Panc1 (cell line): Measurements from ENCODE around the gene ZCCHC4. TPM values are rescaled to one million over a fixed set of nuclear protein-coding genes. Genes with fewer than 3 reads are reported as not detected.

Experiments used
- ATAC-seq: fragments of 200-7000 bp; cut with Tn5 transposase; 2 replicates; pipeline ENCODE4 v1.9.1; 2020; ENCODE audit warnings: mild to moderate bottlenecking, moderate library complexity
- BruUV-seq: library from RNA; stranded (reverse); fragments of 400-500 nt; replicated peaks from 2 replicates; lab custom pipeline; 2021; lab: Mats Ljungman, UMichigan
- CTCF ChIA-PET: fragments of 300-600 bp; sonication (Branson Sonifier 250); formaldehyde crosslinking; loops from one replicate; lab custom pipeline; 2022; ENCODE audit warnings: antibody characterized with exemption; lab: Charles Lee
- POLR2A ChIA-PET: fragments of 300-600 bp; sonication (Branson Sonifier 250); formaldehyde crosslinking; loops from one replicate; lab custom pipeline; 2022; ENCODE audit warnings: antibody characterized with exemption; lab: Charles Lee
- DNase-seq: peaks from one replicate; pipeline ENCODE4 v3.0.0-alpha.2; 2010; ENCODE audit warnings: low read depth, low spot score
- H3K27ac ChIP-seq: 2 replicates; pipeline ENCODE4 v1.5.1; 2011; ENCODE audit warnings: mild to moderate bottlenecking, low read length, inconsistent platforms
- H3K27me3 ChIP-seq: fragments of 200-500 bp; sonication (Bioruptor generic); 2 replicates; pipeline ENCODE4 v1.6.0; 2014; ENCODE audit warnings: low read length, inconsistent platforms; ENCODE audit not compliant: control insufficient read depth, insufficient read depth
- H3K36me3 ChIP-seq: fragments of 200-500 bp; sonication (Bioruptor generic); 2 replicates; pipeline ENCODE4 v1.5.1; 2014; ENCODE audit warnings: inconsistent platforms, mild to moderate bottlenecking, low read length, moderate library complexity; ENCODE audit not compliant: control insufficient read depth, insufficient read depth
- H3K4me1 ChIP-seq: 2 replicates; pipeline ENCODE4 v1.5.1; 2011; ENCODE audit warnings: inconsistent platforms, mild to moderate bottlenecking, low read length, moderate library complexity; ENCODE audit not compliant: control insufficient read depth, insufficient read depth
- H3K4me3 ChIP-seq, 2 experiments: 2 replicates each; pipeline ENCODE4 v1.5.1; 2011 to 2012; ENCODE audit warnings: low read depth in 2 of 2, low read length in 2 of 2, mild to moderate bottlenecking in 2 of 2, inconsistent platforms in 1 of 2, moderate library complexity in 1 of 2
- H3K9me3 ChIP-seq: fragments of 200-500 bp; sonication (Bioruptor generic); 2 replicates; pipeline ENCODE4 v1.5.1; 2014; ENCODE audit warnings: low read depth, mild to moderate bottlenecking, inconsistent platforms, low read length, moderate library complexity; ENCODE audit not compliant: control insufficient read depth, insufficient read depth
- POLR2AphosphoS5 ChIP-seq: IDR thresholded peaks from 2 replicates; pipeline ENCODE4 v1.6.1; 2012; ENCODE audit warnings: mild to moderate bottlenecking, low read depth, low read length, moderate library complexity
- SIN3A ChIP-seq: IDR thresholded peaks from 2 replicates; pipeline ENCODE4 v1.6.1; 2012; ENCODE audit warnings: low read depth, mild to moderate bottlenecking, low read length, moderate library complexity, borderline replicate concordance; ENCODE audit not compliant: insufficient read depth
- TCF7L2 ChIP-seq: IDR thresholded peaks from 2 replicates; pipeline ENCODE4 v1.6.1; 2011; ENCODE audit warnings: mild to moderate bottlenecking, low read depth, low read length, inconsistent platforms
- in situ Hi-C: cut with HindIII; loops from 2 replicates; pipeline ENCODE4 v1.10.0; 2016; ENCODE audit warnings: low sequenced_read_pairs, low pct_unique_long_range_greater_than_20kb
- intact Hi-C: fragments of 100-400 bp; cut with micrococcal nuclease; formaldehyde crosslinking; loops from one replicate; pipeline ENCODE4 v1.10.0; 2022; ENCODE audit not compliant: unreplicated experiment
- total RNA-seq: library from RNA; stranded (reverse); gene quantifications from one replicate; pipeline ENCODE4 v1.2.1, GENCODE V29; 2021; ENCODE audit not compliant: unreplicated experiment
- TF ChIP-seq, protein P1 (sequence below): fragments of 450-650 bp; IDR thresholded peaks from 2 replicates; pipeline ENCODE4 v1.5.1; 2017; ENCODE audit warnings: mild to moderate bottlenecking
- TF ChIP-seq, protein P2 (sequence below), 2 experiments: IDR thresholded peaks; 2 replicates each; pipeline ENCODE4 v1.6.1; 2011 to 2012; ENCODE audit warnings: low read depth in 2 of 2, control low read depth in 1 of 2, low read length in 1 of 2, mild to moderate bottlenecking in 1 of 2, moderate library complexity in 1 of 2; ENCODE audit not compliant: insufficient read depth in 1 of 2

ZCCHC4 gene
- total RNA-seq, 1 experiment from 2014 or later, result 6.0 TPM

DNA sequence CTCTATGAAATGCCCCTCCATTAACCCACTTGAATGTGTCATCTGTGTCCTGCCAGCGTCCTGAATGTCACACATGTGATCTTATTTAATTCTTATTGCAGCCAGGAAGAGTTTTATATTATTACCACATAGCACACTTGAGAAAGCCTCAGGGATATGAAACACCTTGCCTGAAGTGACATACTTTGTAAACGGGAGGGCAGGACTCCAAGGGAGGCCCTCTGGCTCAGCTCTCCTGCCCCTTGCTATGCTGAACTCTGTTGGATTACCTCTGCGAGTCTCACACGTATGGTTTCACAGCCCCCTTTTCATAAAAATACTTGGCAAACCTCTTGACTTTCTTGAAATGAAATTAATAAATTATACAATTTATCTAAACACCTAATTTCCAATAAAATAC is 11.1 kb upstream of the ZCCHC4 start:
- in situ Hi-C loops (no loop called here), intact Hi-C loops (no loop called here)
- Histone ChIP-seq H3K27ac (no peak overlapping the region), H3K4me3 (no peak overlapping the region), H3K27me3 (peaks cover 5% of the 10 kb centered on the region), H3K36me3 (no peaks in the 10 kb centered on the region), H3K4me1 (no peaks in the 10 kb centered on the region), H3K9me3 (no peaks in the 10 kb centered on the region)
- no peak for ATAC-seq
- no peak for DNase-seq
- POLR2A ChIA-PET, result no interaction called here
- TF ChIP-seq SIN3A, result no peak
- TF ChIP-seq TCF7L2, result no peak
- TF ChIP-seq, protein P1, sequence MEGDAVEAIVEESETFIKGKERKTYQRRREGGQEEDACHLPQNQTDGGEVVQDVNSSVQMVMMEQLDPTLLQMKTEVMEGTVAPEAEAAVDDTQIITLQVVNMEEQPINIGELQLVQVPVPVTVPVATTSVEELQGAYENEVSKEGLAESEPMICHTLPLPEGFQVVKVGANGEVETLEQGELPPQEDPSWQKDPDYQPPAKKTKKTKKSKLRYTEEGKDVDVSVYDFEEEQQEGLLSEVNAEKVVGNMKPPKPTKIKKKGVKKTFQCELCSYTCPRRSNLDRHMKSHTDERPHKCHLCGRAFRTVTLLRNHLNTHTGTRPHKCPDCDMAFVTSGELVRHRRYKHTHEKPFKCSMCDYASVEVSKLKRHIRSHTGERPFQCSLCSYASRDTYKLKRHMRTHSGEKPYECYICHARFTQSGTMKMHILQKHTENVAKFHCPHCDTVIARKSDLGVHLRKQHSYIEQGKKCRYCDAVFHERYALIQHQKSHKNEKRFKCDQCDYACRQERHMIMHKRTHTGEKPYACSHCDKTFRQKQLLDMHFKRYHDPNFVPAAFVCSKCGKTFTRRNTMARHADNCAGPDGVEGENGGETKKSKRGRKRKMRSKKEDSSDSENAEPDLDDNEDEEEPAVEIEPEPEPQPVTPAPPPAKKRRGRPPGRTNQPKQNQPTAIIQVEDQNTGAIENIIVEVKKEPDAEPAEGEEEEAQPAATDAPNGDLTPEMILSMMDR, result no peak
- no peak for TF ChIP-seq POLR2AphosphoS5
- TF ChIP-seq, protein P2, sequence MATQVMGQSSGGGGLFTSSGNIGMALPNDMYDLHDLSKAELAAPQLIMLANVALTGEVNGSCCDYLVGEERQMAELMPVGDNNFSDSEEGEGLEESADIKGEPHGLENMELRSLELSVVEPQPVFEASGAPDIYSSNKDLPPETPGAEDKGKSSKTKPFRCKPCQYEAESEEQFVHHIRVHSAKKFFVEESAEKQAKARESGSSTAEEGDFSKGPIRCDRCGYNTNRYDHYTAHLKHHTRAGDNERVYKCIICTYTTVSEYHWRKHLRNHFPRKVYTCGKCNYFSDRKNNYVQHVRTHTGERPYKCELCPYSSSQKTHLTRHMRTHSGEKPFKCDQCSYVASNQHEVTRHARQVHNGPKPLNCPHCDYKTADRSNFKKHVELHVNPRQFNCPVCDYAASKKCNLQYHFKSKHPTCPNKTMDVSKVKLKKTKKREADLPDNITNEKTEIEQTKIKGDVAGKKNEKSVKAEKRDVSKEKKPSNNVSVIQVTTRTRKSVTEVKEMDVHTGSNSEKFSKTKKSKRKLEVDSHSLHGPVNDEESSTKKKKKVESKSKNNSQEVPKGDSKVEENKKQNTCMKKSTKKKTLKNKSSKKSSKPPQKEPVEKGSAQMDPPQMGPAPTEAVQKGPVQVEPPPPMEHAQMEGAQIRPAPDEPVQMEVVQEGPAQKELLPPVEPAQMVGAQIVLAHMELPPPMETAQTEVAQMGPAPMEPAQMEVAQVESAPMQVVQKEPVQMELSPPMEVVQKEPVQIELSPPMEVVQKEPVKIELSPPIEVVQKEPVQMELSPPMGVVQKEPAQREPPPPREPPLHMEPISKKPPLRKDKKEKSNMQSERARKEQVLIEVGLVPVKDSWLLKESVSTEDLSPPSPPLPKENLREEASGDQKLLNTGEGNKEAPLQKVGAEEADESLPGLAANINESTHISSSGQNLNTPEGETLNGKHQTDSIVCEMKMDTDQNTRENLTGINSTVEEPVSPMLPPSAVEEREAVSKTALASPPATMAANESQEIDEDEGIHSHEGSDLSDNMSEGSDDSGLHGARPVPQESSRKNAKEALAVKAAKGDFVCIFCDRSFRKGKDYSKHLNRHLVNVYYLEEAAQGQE (IDR thresholded peaks at IDR 0.05; ENCODE audit: insufficient read depth in 1 of 2, low read depth in 2 of 2, low read length in 1 of 2), result no peak
- CTCF ChIA-PET, result no interaction called here
- BruUV-seq, result no TSS peak

DNA sequence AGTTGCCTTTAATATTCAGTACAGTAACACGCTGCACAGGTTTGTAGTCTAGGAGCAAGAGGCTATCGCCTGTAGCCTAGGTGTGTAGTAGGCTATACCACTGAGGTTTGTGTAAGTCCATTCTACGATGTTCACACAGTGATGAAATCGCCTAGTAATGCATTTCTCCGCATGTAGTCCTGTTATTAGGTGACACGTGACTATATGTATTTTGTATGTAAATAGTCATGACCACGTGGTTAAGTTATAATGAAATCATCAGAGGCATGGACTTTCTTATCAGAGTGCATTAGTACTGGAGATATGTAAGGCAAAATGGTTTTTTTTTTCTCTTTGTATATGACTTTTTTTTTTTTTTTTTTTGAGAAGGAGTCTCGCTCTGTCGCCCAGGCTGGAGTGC is 9.9 kb upstream of the ZCCHC4 start:
- no TSS peak for BruUV-seq
- TF ChIP-seq, protein P2 (IDR thresholded peaks at IDR 0.05; ENCODE audit: insufficient read depth in 1 of 2, low read depth in 2 of 2, low read length in 1 of 2), result no peak
- H3K9me3 ChIP-seq, result no peaks in the 10 kb centered on the region
- no peaks in the 10 kb centered on the region for H3K4me1 ChIP-seq
- intact Hi-C loops (no loop called here), in situ Hi-C loops (no loop called here)
- ATAC-seq (no peak), DNase-seq (no peak)
- no peak overlapping the region for H3K27ac ChIP-seq
- H3K27me3 ChIP-seq, result peaks cover 5% of the 10 kb centered on the region
- no peaks in the 10 kb centered on the region for H3K36me3 ChIP-seq
- no peak overlapping the region for H3K4me3 ChIP-seq
- ChIA-PET CTCF (no interaction called here), POLR2A (no interaction called here)
